ENCODE data around the gene B3GAT1.

Gene B3GAT1

GRCh38 chr11:134370526-134371435, 41.3 kb downstream of the B3GAT1 start:
- no peak for DNase-seq

- no peak for DNase-seq
These were observed 42.2 kb downstream of the B3GAT1 start for GRCh38 chr11:134369656-134370525.

GRCh38 chr11:134367781-134368180, 44.3 kb downstream of the B3GAT1 start:
- DNase-seq, result no peak

GRCh38 chr11:134366254-134366653, 45.8 kb downstream of the B3GAT1 start:
- no peak for DNase-seq

- DNase-seq, result no peak
These were observed 46.8 kb downstream of the B3GAT1 start for GRCh38 chr11:134365011-134365925.

- DNase-seq, result no peak
These were observed 47.8 kb downstream of the B3GAT1 start for GRCh38 chr11:134364261-134364660.

- no peak for DNase-seq
These were observed 48.5 kb downstream of the B3GAT1 start for GRCh38 chr11:134363592-134363991.

GRCh38 chr11:134363161-134363560, 48.9 kb downstream of the B3GAT1 start:
- DNase-seq, result no peak

GRCh38 chr11:134362192-134362901, 49.7 kb downstream of the B3GAT1 start:
- DNase-seq, result no peak

- DNase-seq, result no peak
These were observed 50.4 kb downstream of the B3GAT1 start for GRCh38 chr11:134361661-134362060.

- DNase-seq, result peak; percentile 87
These were observed 51.8 kb downstream of the B3GAT1 start for GRCh38 chr11:134360050-134360835.

- DNase-seq, result no peak
These were observed 52.4 kb downstream of the B3GAT1 start for GRCh38 chr11:134359646-134360045.

GRCh38 chr11:134358856-134359490, 53.1 kb downstream of the B3GAT1 start:
- no peak for DNase-seq

GRCh38 chr11:134358165-134358855, 53.7 kb downstream of the B3GAT1 start:
- DNase-seq, result no peak

- no peak for DNase-seq
These were observed 54.5 kb downstream of the B3GAT1 start for GRCh38 chr11:134357545-134357839.

- DNase-seq, result no peak
These were observed 55.1 kb downstream of the B3GAT1 start for GRCh38 chr11:134356656-134357544.

GRCh38 chr11:134355656-134356055, 56.4 kb downstream of the B3GAT1 start:
- no peak for DNase-seq

- no peak for DNase-seq
These were observed 56.9 kb downstream of the B3GAT1 start for GRCh38 chr11:134355136-134355535.

GRCh38 chr11:134352111-134352510, 59.9 kb downstream of the B3GAT1 start:
- DNase-seq, result no peak

Data from activated CD4-positive, alpha-beta T cell treated with anti-CD3 and anti-CD28 coated beads, Interleukin-2, Interleukin-6, amounts not matched to agents 100 ng/mL and 50 ng/mL, durations not matched to agents 16 hours and 8 hours (primary cell).